H1 (cell line): ENCODE measurements around the gene SGSM1. TPM values are rescaled to one million over a fixed set of nuclear protein-coding genes. Genes with fewer than 3 reads are reported as not detected.

Experiments used
- CTCF ChIA-PET: fragments of 300-600 bp; sonication (Branson Sonifier 250); formaldehyde crosslinking; loops from one replicate; lab custom pipeline; 2021; ENCODE audit not compliant: partially characterized antibody; lab: Charles Lee
- POLR2A ChIA-PET: fragments of 300-600 bp; sonication (Branson Sonifier 250); formaldehyde crosslinking; loops from one replicate; lab custom pipeline; 2021; ENCODE audit warnings: inconsistent platforms; ENCODE audit not compliant: partially characterized antibody; lab: Charles Lee
- DNase-seq, 2 experiments: peaks; one replicate each; pipeline versions ENCODE4 v3.0.0 to v3.0.0-alpha.2; 2010 to 2022; ENCODE audit warnings: low spot score in 2 of 2, low read depth in 1 of 2, mixed read lengths in 1 of 2
- FAIRE-seq: peaks from 2 replicates; lab custom pipeline; 2011; peaks lifted over from hg19 to GRCh38; lab: Jason Lieb, UNC
- H2AFZ ChIP-seq: 2 replicates; pipeline ENCODE4 v1.8.1; 2012; ENCODE audit warnings: low read length, inconsistent platforms
- H2AK5ac ChIP-seq: 2 replicates; pipeline ENCODE4 v1.6.1; 2013; ENCODE audit warnings: low read depth, low read length
- H2BK120ac ChIP-seq: replicated peaks from 2 replicates; pipeline ENCODE3; 2013; ENCODE audit warnings: low read depth, low read length, inconsistent platforms
- H2BK12ac ChIP-seq: 2 replicates; pipeline ENCODE4 v1.6.1; 2013; ENCODE audit warnings: low read depth, low read length
- H2BK15ac ChIP-seq: 2 replicates; pipeline ENCODE4 v1.6.1; 2013; ENCODE audit warnings: low read length
- H2BK20ac ChIP-seq: 2 replicates; pipeline ENCODE4 v1.6.1; 2013; ENCODE audit warnings: low read length
- H2BK5ac ChIP-seq: 2 replicates; pipeline ENCODE4 v1.6.1; 2013; ENCODE audit warnings: low read depth, low read length
- H3K14ac ChIP-seq: 2 replicates; pipeline ENCODE4 v1.6.1; 2013; ENCODE audit warnings: inconsistent platforms; ENCODE audit not compliant: insufficient read length
- H3K18ac ChIP-seq: 2 replicates; pipeline ENCODE4 v1.6.1; 2013; ENCODE audit warnings: low read length; ENCODE audit errors: extremely low read depth
- H3K23ac ChIP-seq: 2 replicates; pipeline ENCODE4 v1.6.1; 2013; ENCODE audit warnings: inconsistent platforms; ENCODE audit not compliant: insufficient read length
- H3K23me2 ChIP-seq: 2 replicates; pipeline ENCODE4 v1.6.1; 2013; ENCODE audit warnings: low read depth, low read length
- H3K27ac ChIP-seq: 2 replicates; pipeline ENCODE4 v1.6.1; 2011; ENCODE audit warnings: low read depth, low read length, inconsistent platforms
- H3K27me3 ChIP-seq, 4 experiments: replicated peaks in 1 of 4; 1 replicate in 1 of 4; 2 replicates in 3 of 4; pipeline versions ENCODE4 v1.6.1 to v1.8.1; 2011 to 2013; ENCODE audit warnings: low read length in 3 of 4, mild to moderate bottlenecking in 3 of 4, inconsistent platforms in 2 of 4, mixed read lengths in 2 of 4, moderate library complexity in 1 of 4; ENCODE audit not compliant: control insufficient read depth in 3 of 4, insufficient read depth in 3 of 4; ENCODE audit errors: extremely low read depth in 1 of 4
- H3K36me3 ChIP-seq, 4 experiments: 2 replicates each; pipeline versions ENCODE4 v1.6.1 to v1.8.1; 2011 to 2013; ENCODE audit warnings: mild to moderate bottlenecking in 4 of 4, low read length in 3 of 4, moderate library complexity in 2 of 4, control low read depth in 1 of 4, inconsistent platforms in 1 of 4; ENCODE audit not compliant: insufficient read depth in 4 of 4, control insufficient read depth in 2 of 4
- H3K4ac ChIP-seq: replicated peaks from 2 replicates; pipeline ENCODE3; 2013; ENCODE audit warnings: low read length, low read depth, mixed read lengths, inconsistent platforms; ENCODE audit not compliant: insufficient read length
- H3K4me1 ChIP-seq, 4 experiments: replicated peaks in 1 of 4; 1 replicate in 1 of 4; 2 replicates in 3 of 4; pipeline versions ENCODE4 v1.6.1 to v1.8.1; 2011 to 2013; ENCODE audit warnings: low read length in 3 of 4, inconsistent platforms in 2 of 4, mixed read lengths in 1 of 4; ENCODE audit not compliant: insufficient read depth in 4 of 4, control insufficient read depth in 3 of 4
- H3K4me2 ChIP-seq, 2 experiments: 2 replicates each; pipeline versions ENCODE4 v1.6.1 to v1.8.1; 2011 to 2013; ENCODE audit warnings: low read depth in 2 of 2, low read length in 2 of 2, control low read depth in 1 of 2, inconsistent platforms in 1 of 2, mild to moderate bottlenecking in 1 of 2; ENCODE audit not compliant: insufficient read depth in 1 of 2
- H3K4me3 ChIP-seq, 4 experiments: fragments of 200-600, 300-600 bp in 1 of 4; sonication (generic), shearing (Covaris generic), sonication (Bioruptor Twin) in 1 of 4; 2 replicates each; pipeline versions ENCODE4 v1.5.1 to v1.8.1; 2011 to 2016; ENCODE audit warnings: low read length in 4 of 4, low read depth in 3 of 4, control low read depth in 2 of 4, inconsistent platforms in 2 of 4, mild to moderate bottlenecking in 2 of 4, mixed read lengths in 1 of 4, moderate library complexity in 1 of 4; ENCODE audit not compliant: insufficient read depth in 2 of 4; ENCODE audit errors: extremely low read depth in 1 of 4
- H3K56ac ChIP-seq: replicated peaks from 2 replicates; pipeline ENCODE3; 2013; ENCODE audit warnings: low read depth, mild to moderate bottlenecking, mixed read lengths, low read length, inconsistent platforms; ENCODE audit not compliant: insufficient read length
- H3K79me1 ChIP-seq: 2 replicates; pipeline ENCODE4 v1.6.1; 2013; ENCODE audit warnings: low read depth, low read length, control low read depth
- H3K79me2 ChIP-seq, 2 experiments: 2 replicates each; pipeline versions ENCODE4 v1.6.1 to v1.8.1; 2012 to 2013; ENCODE audit warnings: low read length in 2 of 2, mild to moderate bottlenecking in 2 of 2, inconsistent platforms in 1 of 2; ENCODE audit not compliant: insufficient read depth in 2 of 2, control insufficient read depth in 1 of 2
- H3K9ac ChIP-seq, 4 experiments: replicated peaks in 1 of 4; 1 replicate in 1 of 4; 2 replicates in 3 of 4; pipeline versions ENCODE4 v1.6.1 to v1.8.1; 2011 to 2013; ENCODE audit warnings: low read depth in 3 of 4, low read length in 3 of 4, control low read depth in 2 of 4, mild to moderate bottlenecking in 2 of 4, moderate library complexity in 2 of 4, inconsistent platforms in 1 of 4; ENCODE audit errors: extremely low read depth in 1 of 4
- H3K9me3 ChIP-seq, 2 experiments: 2 replicates each; pipeline versions ENCODE4 v1.6.1 to v1.8.1; 2012 to 2013; ENCODE audit warnings: mild to moderate bottlenecking in 2 of 2, moderate library complexity in 2 of 2, control low read depth in 1 of 2, inconsistent platforms in 1 of 2, low read depth in 1 of 2, low read length in 1 of 2, mixed read lengths in 1 of 2; ENCODE audit not compliant: insufficient read depth in 2 of 2
- H4K20me1 ChIP-seq, 2 experiments: replicated peaks in 1 of 2; 2 replicates each; pipeline versions ENCODE3 to v1.8.1; 2011 to 2013; ENCODE audit warnings: inconsistent platforms in 2 of 2, low read length in 2 of 2, mild to moderate bottlenecking in 1 of 2; ENCODE audit not compliant: insufficient read depth in 2 of 2, control insufficient read depth in 1 of 2
- H4K5ac ChIP-seq: 2 replicates; pipeline ENCODE4 v1.6.1; 2013; ENCODE audit warnings: low read length, low read depth, mixed read lengths, inconsistent platforms; ENCODE audit not compliant: insufficient read length
- H4K8ac ChIP-seq: 2 replicates; pipeline ENCODE4 v1.8.0; 2013; ENCODE audit warnings: mild to moderate bottlenecking, moderate library complexity, low read length, inconsistent platforms; ENCODE audit not compliant: insufficient read depth; ENCODE audit errors: extremely low read depth
- H4K91ac ChIP-seq: replicated peaks from 2 replicates; pipeline ENCODE3; 2013; ENCODE audit warnings: low read length, mixed read lengths, inconsistent platforms; ENCODE audit not compliant: insufficient read length
- CEBPB ChIP-seq: IDR thresholded peaks from 2 replicates; pipeline ENCODE4 v1.6.1; 2012; ENCODE audit warnings: low read depth, low read length
- GTF2F1 ChIP-seq: IDR thresholded peaks from 2 replicates; pipeline ENCODE4 v1.6.1; 2012; ENCODE audit warnings: low read depth, low read length, improper control_type of control experiment, borderline replicate concordance
- NRF1 ChIP-seq: IDR thresholded peaks from 2 replicates; pipeline ENCODE4 v1.6.1; 2011; ENCODE audit warnings: mild to moderate bottlenecking, low read depth, low read length, improper control_type of control experiment
- PHF8 ChIP-seq: fragments of 200-600 bp; sonication (generic); conservative IDR thresholded peaks from 2 replicates; pipeline ENCODE4 v1.7.1; 2012; ENCODE audit warnings: low read depth, mild to moderate bottlenecking, inconsistent platforms, low read length, moderate library complexity
- POLR2AphosphoS5 ChIP-seq: IDR thresholded peaks from 2 replicates; pipeline ENCODE4 v1.6.1; 2011; ENCODE audit warnings: low read depth, low read length
- RBBP5 ChIP-seq: IDR thresholded peaks from 2 replicates; pipeline ENCODE4 v1.7.1; 2012; ENCODE audit warnings: low read depth, mild to moderate bottlenecking, inconsistent platforms, low read length, moderate library complexity, borderline replicate concordance
- SAP30 ChIP-seq: fragments of 300-600 bp; sonication (generic); IDR thresholded peaks from 2 replicates; pipeline ENCODE4 v1.7.1; 2012; ENCODE audit warnings: low read length, moderate library complexity, mild to moderate bottlenecking, inconsistent platforms; ENCODE audit not compliant: insufficient read depth, insufficient replicate concordance
- SIRT6 ChIP-seq: IDR thresholded peaks from one replicate; pipeline ENCODE4 v1.7.1; 2012; ENCODE audit warnings: low read length, inconsistent platforms
- SP2 ChIP-seq: IDR thresholded peaks from 2 replicates; pipeline ENCODE4 v1.6.1; 2012; ENCODE audit warnings: mild to moderate bottlenecking, low read length, inconsistent platforms
- TCF12 ChIP-seq: IDR thresholded peaks from 2 replicates; pipeline ENCODE4 v1.6.1; 2011; ENCODE audit warnings: low read depth, mild to moderate bottlenecking, low read length
- WGBS, 2 experiments: shearing (Covaris generic) in 1 of 2; methylation state at CpG; one replicate each; pipeline versions ENCODE4 v1.1.6 to v1.1.7; 2013 to 2015; ENCODE audit warnings: low lambda C conversion rate in 2 of 2, mixed read lengths in 2 of 2, inconsistent platforms in 1 of 2, low coverage in 1 of 2, missing lambda C conversion rate in 1 of 2; ENCODE audit not compliant: insufficient replicate concordance in 2 of 2, insufficient coverage in 1 of 2, insufficient read length in 1 of 2; ENCODE audit errors: extremely low coverage in 1 of 2, missing lambda C conversion rate in 1 of 2; 5-methylcytosine and 5-hydroxymethylcytosine counted together
- polyA plus RNA-seq, 7 experiments: library from polyadenylated mRNA; depleted of rRNA in 3 of 7; stranded (reverse) in 5 of 7; unstranded in 2 of 7; fragments of >200 nt in 5 of 7; fragments of 200-250 nt in 2 of 7; gene quantifications; 1 replicate in 5 of 7; 2 replicates in 1 of 7; 4 replicates in 1 of 7; pipeline versions ENCODE4 v1.2.1 to v1.2.3, GENCODE V29; 2011 to 2013; ENCODE audit warnings: missing spikeins in 2 of 7, mixed read lengths in 2 of 7
- total RNA-seq: library from RNA; stranded (reverse); fragmentation: NEBNext Ultra II Directional; extraction: Animal tissue kit (Norgen Biotek cat#: 25700); gene quantifications from 2 replicates; pipeline ENCODE4 v1.2.1, GENCODE V29; 2021

The SGSM1 gene
- total and polyA plus RNA-seq, 2 of the 8 experiments (the other 6 are each of a cell fraction or from before 2014, with no cell fraction given): 2.8 to 5.2 TPM

- DNase-seq (no peak), FAIRE-seq (no peak)
- H3K18ac ChIP-seq: no peak overlapping the region
- H3K27me3 ChIP-seq: no peaks in the 10 kb centered on the region; a peak in 1 of 7 replicates
- H4K20me1 ChIP-seq: peaks cover 0 to 7% of the 10 kb centered on the region in 2 experiments
- H4K8ac ChIP-seq: no peak overlapping the region
- H3K14ac ChIP-seq: no peak overlapping the region
- H3K4ac ChIP-seq: no peak overlapping the region
- peaks cover 13% of the 10 kb centered on the region; the same call in 1 of the 2 replicates for H3K23me2 ChIP-seq
- no peak overlapping the region for H3K23ac ChIP-seq
- H3K79me1 ChIP-seq: peaks cover 4% of the 10 kb centered on the region
- no peak overlapping the region for H2BK5ac ChIP-seq
- no peak overlapping the region for H3K56ac ChIP-seq
- H3K9ac ChIP-seq: no peak overlapping the region
- H2AFZ ChIP-seq: no peak overlapping the region
- H4K91ac ChIP-seq: no peak overlapping the region
- H3K4me3 ChIP-seq: no peak overlapping the region
- H3K79me2 ChIP-seq: no peaks in the 10 kb centered on the region; a peak in 1 of 4 replicates
- no peak overlapping the region for H2BK20ac ChIP-seq
- H3K4me2 ChIP-seq: no peak overlapping the region
- H2AK5ac ChIP-seq: no peak overlapping the region
- no peak for TF ChIP-seq POLR2AphosphoS5
- TF ChIP-seq SIRT6: no peak
- no peak for TF ChIP-seq NRF1
- TF ChIP-seq TCF12: no peak
- no peak for TF ChIP-seq SP2
- TF ChIP-seq RBBP5: no peak
- no peak for TF ChIP-seq SAP30
- TF ChIP-seq GTF2F1: no peak
- no peak for TF ChIP-seq PHF8
- TF ChIP-seq CEBPB: no peak
- TF ChIP-seq, all 59 proteins: peak for 0
- no peaks in the 10 kb centered on the region; a peak in 1 of 8 replicates for H3K36me3 ChIP-seq
- H2BK15ac ChIP-seq: no peak overlapping the region
- H3K9me3 ChIP-seq: no peaks in the 10 kb centered on the region
- peaks cover 2 to 4% (median 3%) of the 10 kb centered on the region in 4 experiments; a peak in 6 of 7 replicates for H3K4me1 ChIP-seq
- ChIA-PET POLR2A (no interaction called here), CTCF (interaction anchor here (0.8 to 1.4 kb wide), 5 partner anchors 15 to 73 kb away, joined by 3 to 5 read pairs (median 4); no protein-coding TSS in a partner anchor)
- H2BK12ac ChIP-seq: no peak overlapping the region
- no peak overlapping the region for H2BK120ac ChIP-seq
- H4K5ac ChIP-seq: no peak overlapping the region
- 83% methylated on average over 2 of the region's 2 CpGs; no CpG with 5 or more reads in 1 of the 2 experiments for WGBS, 2 experiments
- H3K27ac ChIP-seq: no peak overlapping the region
Observed at GRCh38 chr22:24809331-24809730, 3.3 kb downstream of the SGSM1 start.
